RCC 7860 (cell line): Measurements from ENCODE around the gene ZMYND8.
"Not testable (repeated sequence)": the region's sequence is repeated elsewhere in the genome, so short reads cannot be mapped to it uniquely, and the experiment has no call there.

ENCODE experiments used
- DNase-seq: peaks from one replicate; pipeline ENCODE4 v3.0.0-alpha.2; 2015; ENCODE audit warnings: low spot score
- FAIRE-seq: peaks from 2 replicates; lab custom pipeline; 2012; peaks lifted over from hg19 to GRCh38; lab: Jason Lieb, UNC

Gene ZMYND8

DNA sequence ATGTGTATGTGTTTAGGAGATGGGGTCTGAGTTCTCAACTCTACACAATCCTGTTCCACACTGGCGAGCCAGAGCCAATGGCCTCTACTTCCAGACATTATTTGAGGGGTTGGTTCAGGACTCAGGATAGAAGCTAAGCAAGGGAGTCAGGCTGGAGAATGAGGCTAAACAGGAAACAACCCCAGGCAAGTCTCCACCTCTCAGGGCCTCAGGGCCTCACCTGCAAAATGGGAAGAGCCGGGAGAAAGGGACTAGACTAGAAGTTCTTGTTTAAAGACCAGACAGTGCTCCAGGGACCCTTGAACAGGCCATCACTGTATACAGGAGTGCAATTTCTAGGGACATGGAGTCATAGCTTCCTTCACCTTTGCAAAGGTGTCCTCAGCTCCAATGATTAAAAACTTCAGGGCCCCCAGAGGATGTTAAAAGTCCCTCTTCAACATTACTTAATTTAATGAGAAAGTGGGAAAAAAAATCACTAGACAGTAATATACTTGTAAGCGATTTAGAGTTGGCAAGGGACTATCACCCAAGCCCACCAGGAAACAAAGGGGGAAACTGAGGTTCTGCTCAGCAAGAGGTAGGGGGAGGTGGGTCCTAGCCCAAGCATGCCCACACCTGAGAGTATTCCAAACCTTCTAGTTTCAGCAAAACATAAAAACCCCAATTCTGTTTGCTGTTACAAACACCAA is 41.7 kb downstream of the ZMYND8 start:
- no peak for FAIRE-seq
- DNase-seq = no peak

DNA sequence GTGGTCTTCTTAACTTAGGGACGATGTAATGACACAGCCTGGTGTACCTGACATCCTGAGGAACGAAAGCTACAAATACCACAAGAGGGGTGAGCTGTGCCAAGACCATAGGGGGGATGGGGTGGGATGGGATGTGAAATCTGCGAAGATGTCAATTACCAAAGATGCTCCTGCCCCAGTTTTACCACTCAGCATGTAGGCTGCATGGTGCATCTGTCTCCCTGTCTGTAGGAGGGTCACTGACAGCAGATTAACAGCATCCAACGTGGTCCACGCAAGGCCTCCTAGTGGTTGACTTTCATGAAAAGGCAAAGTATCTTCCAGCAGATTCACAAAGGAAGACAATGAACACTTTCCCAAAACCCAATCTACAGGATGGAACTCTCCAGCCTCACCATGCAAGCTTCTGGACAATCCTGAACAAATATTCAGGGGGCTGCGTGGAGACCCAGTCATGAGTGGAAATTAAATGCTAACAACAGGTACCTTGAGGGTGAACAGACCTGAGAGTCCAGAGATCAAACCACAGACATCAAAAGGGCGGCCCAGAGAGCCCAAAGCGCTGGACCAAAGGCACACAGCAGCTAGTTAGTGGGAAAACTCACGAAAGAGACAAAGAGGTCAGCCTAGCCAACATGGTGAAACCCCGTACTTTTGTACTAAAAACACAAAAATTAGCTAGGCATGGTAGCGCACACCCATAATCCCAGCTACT is 44.4 kb downstream of the ZMYND8 start:
- DNase-seq = no peak
- no peak for FAIRE-seq

DNA sequence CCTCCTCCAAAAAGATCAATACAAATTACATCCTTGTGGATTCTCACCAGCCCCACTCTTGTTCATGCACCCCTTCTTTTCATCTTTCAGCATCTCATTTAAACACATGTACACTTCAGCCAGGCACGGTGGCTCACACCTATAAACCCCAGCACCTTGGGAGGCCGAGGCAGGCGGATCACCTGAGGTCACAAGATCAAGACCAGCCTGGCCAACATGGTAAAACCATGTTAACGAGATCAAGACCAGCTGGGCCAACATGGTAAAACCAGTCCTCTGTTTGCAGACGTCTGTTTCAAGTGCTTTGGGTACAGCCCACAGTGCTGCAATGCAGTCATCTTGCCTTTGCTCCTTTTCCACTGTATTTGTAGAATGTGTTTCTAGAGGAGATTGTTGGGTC is 45.3 kb downstream of the ZMYND8 start:
- FAIRE-seq (no peak), DNase-seq (no peak)

DNA sequence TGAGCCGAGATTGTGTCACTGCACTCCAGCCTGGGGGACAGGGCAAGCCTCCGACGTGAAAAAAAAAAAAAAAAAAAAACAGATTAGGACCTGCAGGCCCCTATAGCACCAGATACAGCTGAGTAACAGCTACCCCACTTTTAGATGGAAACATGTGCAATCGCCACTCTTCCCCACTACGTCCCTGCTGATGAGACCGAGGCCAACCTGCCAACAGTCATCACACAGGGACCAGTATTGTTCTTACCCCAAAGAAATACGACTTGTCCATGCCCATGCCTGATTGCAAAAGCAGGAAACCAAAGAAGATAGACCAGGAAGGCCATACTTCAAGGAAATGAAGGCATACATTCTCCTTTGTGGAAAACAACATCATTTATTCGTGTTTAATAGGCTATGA is 45.8 kb downstream of the ZMYND8 start:
- FAIRE-seq (no peak), DNase-seq (no peak)

DNA sequence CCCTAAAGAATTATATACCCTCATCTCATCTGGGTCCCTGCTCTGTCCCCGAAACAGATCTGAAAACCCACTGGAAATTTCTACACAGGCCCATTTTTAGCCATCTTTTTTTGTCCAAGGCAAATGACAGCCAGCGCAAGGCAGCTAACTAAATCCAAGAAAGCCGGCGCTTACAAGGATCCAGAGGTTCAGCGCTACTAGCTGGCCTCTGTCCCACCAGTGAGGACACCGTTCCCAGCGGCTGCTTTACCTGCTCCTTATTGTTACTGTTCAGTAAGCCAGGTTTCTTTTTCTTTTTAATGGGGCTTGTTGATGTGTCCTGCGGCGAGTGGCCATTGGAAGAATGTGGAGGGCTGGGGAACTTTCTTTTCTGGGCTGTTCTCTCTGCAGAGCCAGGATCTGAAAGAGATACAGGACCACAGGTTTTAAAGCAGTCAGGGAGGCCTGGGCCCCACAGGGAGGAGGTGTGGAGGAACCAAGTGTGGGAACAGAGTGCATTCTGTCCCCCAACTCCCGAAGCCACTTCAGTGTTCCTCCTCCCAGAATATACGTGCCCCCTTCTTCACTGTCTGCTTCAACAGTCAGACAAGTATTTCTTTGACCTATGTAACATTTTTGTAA is 46.6 kb downstream of the ZMYND8 start:
- DNase-seq (no peak), FAIRE-seq (no peak)

DNA sequence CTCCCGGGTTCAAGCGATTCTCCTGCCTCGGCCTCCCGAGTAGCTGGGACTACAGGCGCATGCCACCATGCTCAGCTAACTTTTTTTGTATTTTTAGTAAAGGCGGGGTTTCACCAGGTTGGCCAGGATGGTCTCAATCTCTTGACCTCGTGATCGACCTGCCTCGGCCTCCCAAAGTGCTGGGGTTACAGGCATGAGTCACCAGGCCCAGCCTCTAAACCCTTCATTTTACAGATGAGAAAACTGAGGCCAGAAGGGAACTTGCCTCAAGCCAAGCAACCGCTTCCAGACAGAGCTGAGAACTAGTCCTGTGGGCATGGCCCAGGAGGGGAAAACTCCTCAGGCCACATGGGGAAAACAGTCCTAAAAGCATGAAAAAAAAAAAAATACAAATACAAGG is 47.1 kb downstream of the ZMYND8 start:
- FAIRE-seq (no peak), DNase-seq (no peak)

DNA sequence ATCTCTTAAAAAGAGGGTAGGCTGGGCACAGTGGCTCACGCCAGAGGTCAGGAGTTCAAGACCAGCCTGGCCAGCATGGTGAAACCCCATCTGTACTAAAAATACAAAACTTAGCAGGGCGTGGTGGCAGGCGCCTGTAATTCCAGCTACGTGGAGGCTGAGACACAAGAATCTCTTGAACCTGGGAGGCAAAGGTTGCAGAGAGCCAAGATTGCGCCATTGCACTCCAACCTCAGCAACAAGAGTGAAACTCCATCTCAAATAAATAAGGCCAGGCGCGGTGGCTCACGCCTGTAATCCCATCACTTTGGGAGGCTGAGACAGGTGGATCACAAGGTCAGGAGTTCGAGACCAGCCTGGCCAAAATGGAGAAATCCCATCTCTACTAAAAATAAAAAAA is 48.9 kb downstream of the ZMYND8 start:
- not testable (repeated sequence) for DNase-seq, FAIRE-seq

DNA sequence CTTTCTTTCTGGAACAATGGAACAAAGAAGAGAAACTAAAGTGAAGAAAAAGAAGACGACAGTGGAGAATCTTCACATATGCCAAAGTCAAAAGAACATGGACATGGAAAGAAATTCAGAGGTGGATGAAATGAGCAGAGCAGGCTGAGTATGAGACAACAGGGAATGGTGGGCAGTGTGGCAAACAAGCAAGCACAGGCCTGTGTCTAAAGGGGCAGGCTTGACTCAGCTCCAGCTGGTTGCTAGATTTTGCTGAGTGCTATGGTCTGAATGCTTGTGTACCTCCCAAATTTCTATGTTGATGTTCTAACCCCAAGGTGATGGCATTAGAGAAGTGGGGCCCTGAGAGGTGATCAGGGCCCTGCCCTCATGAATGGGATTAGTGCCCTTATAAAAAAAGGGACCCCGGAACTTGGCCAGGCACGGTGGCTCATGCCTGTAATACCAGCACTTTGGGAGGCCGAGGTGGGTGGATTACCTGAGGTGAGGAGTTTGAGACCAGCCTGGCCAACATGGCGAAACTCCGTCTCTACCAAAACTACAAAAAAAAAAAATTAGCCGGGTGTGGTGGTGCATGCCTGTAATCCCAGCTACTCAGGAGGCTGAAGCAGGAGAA is 49.6 kb downstream of the ZMYND8 start:
- FAIRE-seq = no peak
- no peak for DNase-seq

DNA sequence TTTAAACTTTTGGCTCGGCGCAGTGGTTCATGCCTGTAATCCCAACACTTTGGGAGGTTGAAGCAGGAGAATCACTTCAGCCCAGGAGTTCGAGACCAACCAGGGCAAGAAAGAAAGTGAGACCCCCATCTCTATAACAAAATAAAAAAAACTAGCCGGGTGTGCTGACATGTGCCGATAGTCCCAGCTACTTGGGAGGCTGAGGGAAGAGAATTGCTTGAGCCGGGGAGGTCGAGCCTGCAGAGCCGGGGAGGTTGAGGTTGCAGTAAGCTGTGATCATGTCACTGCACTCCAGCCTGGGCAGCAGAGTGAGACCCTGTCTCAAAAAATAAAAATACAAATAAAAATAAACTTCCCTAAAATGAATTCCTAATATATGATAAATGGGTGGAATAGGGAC is 50.4 kb downstream of the ZMYND8 start:
- FAIRE-seq (no peak), DNase-seq (no peak)

DNA sequence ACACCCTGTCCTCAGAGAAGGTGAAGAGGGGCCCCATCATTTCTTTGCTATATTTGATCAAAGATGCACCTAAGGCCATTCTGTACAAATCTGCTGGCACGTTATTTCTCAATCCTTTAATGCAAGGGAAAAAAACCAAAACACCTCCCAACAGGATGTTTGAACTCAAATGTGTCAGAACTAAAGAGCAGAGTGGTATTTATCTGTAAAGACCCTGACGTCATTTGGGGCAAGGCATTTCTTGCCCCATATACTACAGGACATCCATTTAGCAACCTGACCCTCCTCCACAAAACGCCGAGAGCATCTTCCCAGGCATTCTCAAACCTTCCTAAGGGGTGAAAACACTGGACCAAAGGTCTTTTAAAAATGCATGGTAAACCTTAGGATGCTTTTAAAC is 50.8 kb downstream of the ZMYND8 start:
- DNase-seq = no peak
- FAIRE-seq = no peak

DNA sequence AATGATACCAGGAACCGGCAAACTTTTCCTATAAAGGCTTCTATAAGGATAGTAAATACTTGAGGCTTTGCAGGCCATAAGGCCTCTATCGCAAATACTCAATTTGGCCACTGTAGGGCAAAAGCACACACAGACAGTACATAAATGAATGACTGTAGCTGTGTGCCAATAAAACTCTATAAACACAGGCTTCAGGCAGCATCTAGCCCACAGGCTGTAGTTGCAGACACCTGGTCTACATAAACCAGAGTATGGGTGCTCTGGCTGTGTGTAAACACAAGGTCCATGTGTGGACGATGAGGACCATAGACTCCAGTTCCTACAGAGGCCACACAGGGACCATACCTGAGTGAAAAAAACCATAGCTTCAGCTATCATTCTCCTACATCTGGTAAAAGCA is 52.2 kb downstream of the ZMYND8 start:
- no peak for FAIRE-seq
- DNase-seq = no peak

DNA sequence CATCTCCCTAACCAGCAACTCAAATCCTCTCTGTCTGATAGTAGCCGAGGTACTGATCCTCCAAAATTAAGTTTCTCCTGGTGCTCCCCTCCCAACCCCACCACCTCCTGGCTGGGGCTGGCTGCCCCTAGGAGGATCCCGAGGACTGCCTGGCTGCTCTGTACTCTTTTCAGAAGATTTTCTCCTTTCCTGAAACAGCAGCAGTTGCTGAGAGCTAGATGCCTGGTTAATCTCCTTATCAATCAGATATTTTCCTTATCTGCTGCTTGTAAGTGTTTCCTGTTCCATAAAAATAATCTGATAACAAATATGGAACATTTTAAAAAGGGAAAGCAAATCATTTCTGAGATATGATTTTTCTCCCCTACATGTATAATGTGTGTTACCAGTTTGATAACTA is 52.8 kb downstream of the ZMYND8 start:
- DNase-seq (no peak), FAIRE-seq (no peak)

DNA sequence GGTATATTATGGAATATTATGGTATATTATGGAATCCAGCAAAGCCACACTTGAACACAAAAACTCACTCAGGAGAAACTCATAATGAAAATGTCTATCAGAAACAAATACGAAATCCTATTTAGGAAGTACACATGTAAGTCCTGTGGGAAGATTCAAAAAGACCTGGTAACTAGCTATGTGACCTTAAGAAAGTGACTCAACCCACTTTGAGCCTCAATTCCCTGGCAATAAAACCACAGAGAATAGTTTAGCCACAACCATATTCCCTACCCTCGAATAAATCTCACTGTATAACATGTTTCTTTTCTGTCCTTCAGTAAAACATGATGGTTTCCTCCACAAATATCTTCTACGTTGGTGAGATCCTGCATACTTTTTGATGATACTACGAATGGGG is 56.4 kb downstream of the ZMYND8 start:
- FAIRE-seq (peak; percentile 80), DNase-seq (peak; percentile 48)

DNA sequence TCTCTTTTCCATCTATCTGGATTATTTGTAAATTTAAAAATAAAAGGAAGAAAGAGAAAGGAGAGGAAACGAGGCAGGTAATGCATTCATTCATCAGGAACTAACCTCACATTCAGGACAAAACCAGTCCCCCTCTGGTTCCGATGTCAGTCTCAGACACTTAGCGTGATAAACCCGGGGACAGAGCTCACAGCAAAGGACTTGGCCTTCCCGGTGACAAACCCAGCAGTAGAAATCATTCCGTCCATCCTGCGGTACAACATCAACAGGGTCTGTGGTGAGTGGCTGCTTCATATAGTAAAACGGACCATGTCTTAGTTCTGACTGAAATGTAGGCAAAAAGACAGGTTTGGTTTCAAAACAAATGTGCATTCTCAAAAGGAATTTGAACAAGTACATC is 57.9 kb downstream of the ZMYND8 start:
- no peak for FAIRE-seq
- no peak for DNase-seq

DNA sequence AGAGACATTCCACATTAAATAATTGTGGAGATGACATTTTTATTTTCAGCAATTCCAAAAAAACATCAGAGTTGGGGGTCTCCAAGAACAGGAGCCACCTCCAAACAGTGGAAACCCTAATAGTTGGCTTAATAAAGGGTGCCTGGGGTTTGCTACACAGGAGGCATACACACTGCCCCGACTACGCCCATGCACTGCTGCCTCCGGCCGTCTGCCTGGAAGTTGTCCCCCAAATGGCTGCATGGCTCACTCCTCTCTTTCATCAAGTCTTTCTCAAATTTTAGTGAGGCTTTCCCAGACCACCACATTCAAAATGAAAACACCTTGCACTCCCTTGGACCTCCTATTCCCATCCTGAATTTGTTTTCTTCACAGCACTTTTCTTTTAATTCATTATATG is 58.8 kb downstream of the ZMYND8 start:
- no peak for FAIRE-seq

DNA sequence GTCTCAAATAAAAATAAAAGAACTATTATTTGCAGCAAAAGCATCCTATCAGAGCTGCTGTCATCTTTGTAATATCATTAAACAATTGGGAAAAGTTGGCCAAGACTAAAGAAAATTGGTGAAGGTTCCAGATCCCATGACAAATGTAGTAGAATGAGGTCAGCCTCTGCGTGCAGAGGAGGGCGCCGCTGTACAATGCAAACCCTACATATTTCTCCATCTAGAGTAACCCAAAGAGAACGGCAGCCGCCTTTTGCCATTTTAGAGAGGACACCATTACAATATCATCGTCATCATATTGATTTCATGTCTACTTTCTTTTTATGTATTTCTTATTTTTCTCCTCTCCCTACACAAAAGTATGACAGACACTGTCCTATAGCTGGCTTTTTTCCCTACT is 59.5 kb downstream of the ZMYND8 start:
- DNase-seq (no peak), FAIRE-seq (no peak)

More for the DNA sequence above, 58.8 kb downstream of the ZMYND8 start:
- no peak for DNase-seq

DNA sequence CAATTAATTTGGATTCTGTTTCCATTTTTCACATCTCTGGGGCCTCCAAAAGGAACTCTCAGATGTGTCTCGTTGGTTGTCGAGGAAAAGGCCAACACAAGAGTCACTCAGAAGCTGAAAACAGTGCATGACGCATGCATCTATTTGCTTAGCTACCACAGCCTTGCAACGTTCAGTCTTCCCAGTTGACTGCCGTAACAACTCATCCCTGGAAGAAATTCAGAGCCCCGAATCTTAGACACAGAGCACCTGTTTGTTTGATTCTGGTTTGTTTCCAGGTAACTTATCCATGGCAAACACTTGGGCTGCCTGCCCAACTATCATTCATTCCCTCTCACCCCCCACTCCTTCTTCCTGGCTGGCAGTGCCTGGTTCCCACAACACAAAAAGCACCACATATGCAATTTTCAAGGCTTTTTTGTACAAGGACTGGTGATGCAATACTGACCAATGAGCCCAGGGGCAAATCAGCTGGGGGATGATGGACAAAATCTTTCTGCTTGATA is 60.5 kb downstream of the ZMYND8 start:
- FAIRE-seq = no peak
- DNase-seq = peak; percentile 50

DNA sequence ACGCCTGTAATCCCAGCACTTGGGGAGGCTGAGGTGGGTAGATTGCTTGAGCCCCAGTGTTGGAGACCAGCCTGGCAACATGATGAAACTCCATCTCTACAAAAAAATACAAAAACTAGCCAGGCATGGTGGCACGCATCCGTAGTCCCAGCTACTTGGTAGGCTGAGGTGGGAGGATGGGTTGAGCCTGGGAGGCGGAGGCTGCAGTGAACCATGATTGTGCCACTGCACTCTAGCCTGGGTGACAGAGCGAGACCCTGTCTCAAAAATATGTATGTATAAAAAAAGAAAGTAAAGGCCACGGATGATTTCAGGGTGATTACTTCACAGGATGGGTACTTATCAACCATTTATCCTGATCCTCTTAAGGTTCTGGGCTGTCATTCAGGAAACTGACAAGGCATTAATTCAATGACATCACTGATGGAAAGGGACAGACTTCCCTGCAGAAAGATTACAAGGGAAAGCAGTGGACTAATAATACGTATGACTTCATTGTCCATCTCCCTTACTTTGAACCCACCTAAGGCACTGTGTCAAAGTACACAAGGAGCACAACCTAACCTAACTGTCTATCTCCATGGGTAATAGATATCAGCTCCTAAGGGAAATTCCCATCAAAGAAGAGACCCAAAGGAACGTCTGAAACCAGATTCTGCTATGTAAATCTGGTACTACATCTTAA is 61.2 kb downstream of the ZMYND8 start:
- DNase-seq (no peak), FAIRE-seq (no peak)

DNA sequence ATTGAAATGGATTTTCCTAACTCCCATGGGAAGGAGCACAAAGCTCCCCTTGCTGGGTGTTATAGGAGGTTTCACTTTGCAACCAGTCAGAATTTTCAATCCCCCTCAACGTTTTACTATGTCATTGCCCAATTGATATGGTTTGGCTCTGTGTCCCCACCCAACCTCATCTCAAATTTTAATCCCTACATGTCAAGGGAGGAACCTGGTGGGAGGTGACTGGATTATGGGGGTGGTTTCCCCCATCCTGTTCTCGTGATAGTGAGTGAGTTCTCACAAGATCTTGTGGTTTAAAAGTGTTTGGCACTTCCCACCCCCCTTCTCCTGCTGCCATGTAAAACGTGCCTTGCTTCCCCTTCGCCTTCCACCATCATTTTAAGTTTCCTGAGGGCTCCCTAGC is 62.9 kb downstream of the ZMYND8 start:
- no peak for FAIRE-seq
- no peak for DNase-seq

DNA sequence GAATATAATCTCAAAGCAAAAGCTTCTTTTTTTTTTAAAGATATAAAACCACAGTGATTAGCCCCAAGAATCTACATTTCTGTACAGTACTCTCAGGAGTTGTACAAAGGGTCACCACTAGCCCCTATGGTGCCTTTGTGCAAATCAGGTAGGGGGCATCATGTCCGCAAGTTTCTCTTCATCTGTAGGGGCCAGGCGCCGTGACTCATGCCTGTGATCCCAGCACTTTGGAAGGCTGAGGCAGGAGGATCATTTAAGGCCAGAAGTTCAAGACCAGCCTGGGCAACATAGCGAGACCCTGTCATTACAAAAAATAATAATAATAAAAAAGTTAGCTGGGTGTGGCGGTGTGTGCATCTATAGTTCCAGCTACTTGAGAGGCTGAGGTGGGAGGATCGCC is 63.9 kb downstream of the ZMYND8 start:
- FAIRE-seq (no peak), DNase-seq (no peak)
